ENCODE results near the gene B3GALT5.

The B3GALT5 gene

DNA sequence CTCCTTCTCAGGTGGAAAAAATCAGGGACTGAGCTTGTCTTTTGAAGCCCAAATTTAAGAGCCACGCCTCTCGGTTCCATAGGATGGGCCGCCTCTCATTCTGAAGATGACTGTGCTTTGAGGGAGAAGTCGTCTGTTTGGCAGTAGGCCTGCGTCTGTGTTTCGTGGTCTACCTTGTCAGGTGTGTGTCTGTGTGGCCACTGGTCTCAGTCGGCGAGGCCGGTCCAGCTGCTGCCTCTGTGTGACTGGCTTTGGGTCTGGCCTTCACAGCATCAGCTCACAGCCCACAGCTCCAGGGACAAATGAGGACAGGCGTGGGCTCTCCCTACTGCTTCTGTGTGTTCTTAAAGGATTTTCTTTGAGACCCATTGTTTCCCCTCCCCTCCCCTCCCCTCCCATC, 50.3 kb downstream of the B3GALT5 start:
- no peak overlapping the region for H3K27ac ChIP-seq
- TF ChIP-seq, protein P1, sequence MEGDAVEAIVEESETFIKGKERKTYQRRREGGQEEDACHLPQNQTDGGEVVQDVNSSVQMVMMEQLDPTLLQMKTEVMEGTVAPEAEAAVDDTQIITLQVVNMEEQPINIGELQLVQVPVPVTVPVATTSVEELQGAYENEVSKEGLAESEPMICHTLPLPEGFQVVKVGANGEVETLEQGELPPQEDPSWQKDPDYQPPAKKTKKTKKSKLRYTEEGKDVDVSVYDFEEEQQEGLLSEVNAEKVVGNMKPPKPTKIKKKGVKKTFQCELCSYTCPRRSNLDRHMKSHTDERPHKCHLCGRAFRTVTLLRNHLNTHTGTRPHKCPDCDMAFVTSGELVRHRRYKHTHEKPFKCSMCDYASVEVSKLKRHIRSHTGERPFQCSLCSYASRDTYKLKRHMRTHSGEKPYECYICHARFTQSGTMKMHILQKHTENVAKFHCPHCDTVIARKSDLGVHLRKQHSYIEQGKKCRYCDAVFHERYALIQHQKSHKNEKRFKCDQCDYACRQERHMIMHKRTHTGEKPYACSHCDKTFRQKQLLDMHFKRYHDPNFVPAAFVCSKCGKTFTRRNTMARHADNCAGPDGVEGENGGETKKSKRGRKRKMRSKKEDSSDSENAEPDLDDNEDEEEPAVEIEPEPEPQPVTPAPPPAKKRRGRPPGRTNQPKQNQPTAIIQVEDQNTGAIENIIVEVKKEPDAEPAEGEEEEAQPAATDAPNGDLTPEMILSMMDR (IDR thresholded peaks at IDR 0.05), result no peak
- H3K9me3 ChIP-seq, result no peaks in the 10 kb centered on the region
- peaks cover 35% of the 10 kb centered on the region for H3K27me3 ChIP-seq
- H3K4me1 ChIP-seq (ENCODE audit: control insufficient read depth in 1 of 2, insufficient read depth in 1 of 2, low read depth in 1 of 2, low read length in 1 of 2), result no peaks in the 10 kb centered on the region
- no peak overlapping the region for H3K4me3 ChIP-seq (ENCODE audit: low read depth in 1 of 2, low read length in 1 of 2)
- H3K36me3 ChIP-seq, result no peaks in the 10 kb centered on the region

DNA sequence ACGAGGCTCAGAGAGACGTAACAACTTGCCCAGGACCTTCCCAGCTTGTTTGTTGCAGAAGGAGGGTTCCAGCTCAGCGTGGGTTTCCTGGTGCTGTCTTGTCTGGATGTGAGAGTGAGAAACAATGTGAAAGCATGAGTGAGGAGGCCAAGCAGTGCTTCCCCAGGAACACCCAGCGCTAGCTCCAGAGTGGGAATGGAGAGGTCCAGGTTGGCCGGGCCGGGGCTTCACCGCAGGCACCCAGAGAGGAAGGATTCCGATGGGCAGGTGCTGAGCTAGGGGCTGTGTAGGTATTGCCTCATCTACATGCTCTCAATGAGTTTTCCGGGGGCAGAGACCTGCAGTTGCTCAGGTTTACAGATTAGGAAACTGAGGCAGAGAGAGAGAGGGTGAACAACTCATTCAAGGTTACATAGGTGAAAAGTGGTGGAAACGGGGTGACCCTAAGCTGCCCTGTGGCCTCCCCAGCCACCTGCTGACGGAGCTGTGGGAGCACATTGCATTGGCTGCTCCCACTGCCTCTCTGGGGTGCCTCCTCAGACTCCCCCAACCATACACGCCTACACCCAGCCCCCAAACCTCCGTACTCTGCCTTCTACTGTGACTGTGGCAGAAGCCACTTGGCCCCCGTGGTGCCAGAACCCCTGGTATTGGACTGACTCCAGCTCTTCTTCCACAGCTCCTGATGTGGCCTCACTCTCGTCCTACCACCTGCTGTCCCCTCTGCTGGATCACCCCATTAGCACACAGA, 51.2 kb downstream of the B3GALT5 start:
- Histone ChIP-seq H3K4me3 (ENCODE audit: low read depth in 1 of 2, low read length in 1 of 2) (no peak overlapping the region), H3K27ac (no peak overlapping the region), H3K36me3 (no peaks in the 10 kb centered on the region), H3K9me3 (no peaks in the 10 kb centered on the region), H3K4me1 (ENCODE audit: control insufficient read depth in 1 of 2, insufficient read depth in 1 of 2, low read depth in 1 of 2, low read length in 1 of 2) (no peaks in the 10 kb centered on the region), H3K27me3 (peaks cover 26% of the 10 kb centered on the region)
- TF ChIP-seq, protein P1 (IDR thresholded peaks at IDR 0.05), result no peak

DNA sequence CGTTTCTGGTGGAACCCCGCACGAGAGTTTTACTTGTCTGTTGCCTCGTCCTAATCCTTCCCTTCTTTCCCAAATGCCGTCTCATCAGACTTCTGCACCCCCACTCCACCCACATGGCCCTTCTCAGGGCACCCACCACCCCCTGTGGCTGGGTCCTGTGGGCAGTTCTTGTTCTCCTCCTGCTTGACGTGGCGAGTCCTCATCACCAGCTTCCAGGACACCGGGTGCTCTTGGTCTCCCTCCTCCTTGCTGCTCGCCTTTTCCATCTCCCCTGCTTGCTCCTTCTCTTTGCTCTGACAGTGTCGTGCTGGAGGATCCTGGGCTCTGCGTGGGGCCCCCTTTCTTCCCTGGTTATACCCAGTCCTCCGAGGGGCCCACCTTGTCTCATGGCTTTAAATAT, 51.8 kb downstream of the B3GALT5 start:
- H3K36me3 ChIP-seq, result no peaks in the 10 kb centered on the region
- H3K4me1 ChIP-seq (ENCODE audit: control insufficient read depth in 1 of 2, insufficient read depth in 1 of 2, low read depth in 1 of 2, low read length in 1 of 2), result no peaks in the 10 kb centered on the region
- H3K4me3 ChIP-seq (ENCODE audit: low read depth in 1 of 2, low read length in 1 of 2), result no peak overlapping the region
- no peak overlapping the region for H3K27ac ChIP-seq
- H3K9me3 ChIP-seq, result no peaks in the 10 kb centered on the region
- TF ChIP-seq, protein P1 (IDR thresholded peaks at IDR 0.05), result no peak
- H3K27me3 ChIP-seq, result peaks cover 20% of the 10 kb centered on the region

DNA sequence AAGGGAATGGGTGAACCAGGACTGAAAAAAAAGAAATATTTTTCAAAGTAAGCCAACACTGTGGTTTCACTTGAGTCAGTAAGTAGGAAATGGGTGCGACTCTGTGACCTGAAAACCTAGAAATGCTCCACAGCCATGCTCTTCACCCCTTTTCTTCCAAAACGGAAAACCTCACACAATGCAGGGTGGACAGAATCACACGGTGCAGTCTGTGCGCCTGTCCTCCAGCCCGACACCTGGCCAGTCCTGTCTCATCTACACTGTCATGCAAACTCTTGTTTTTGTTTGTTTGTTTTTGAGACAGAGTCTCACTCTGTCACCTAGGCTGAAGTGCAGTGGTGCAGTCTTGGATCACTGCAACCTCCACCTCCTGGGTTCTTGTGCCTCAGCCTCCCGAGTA, 53.3 kb downstream of the B3GALT5 start:
- Histone ChIP-seq H3K9me3 (no peaks in the 10 kb centered on the region), H3K4me1 (ENCODE audit: control insufficient read depth in 1 of 2, insufficient read depth in 1 of 2, low read depth in 1 of 2, low read length in 1 of 2) (no peaks in the 10 kb centered on the region), H3K27ac (no peak overlapping the region), H3K36me3 (no peaks in the 10 kb centered on the region), H3K27me3 (peaks cover 5% of the 10 kb centered on the region), H3K4me3 (ENCODE audit: low read depth in 1 of 2, low read length in 1 of 2) (no peak overlapping the region)
- TF ChIP-seq, protein P1 (IDR thresholded peaks at IDR 0.05), result no peak

DNA sequence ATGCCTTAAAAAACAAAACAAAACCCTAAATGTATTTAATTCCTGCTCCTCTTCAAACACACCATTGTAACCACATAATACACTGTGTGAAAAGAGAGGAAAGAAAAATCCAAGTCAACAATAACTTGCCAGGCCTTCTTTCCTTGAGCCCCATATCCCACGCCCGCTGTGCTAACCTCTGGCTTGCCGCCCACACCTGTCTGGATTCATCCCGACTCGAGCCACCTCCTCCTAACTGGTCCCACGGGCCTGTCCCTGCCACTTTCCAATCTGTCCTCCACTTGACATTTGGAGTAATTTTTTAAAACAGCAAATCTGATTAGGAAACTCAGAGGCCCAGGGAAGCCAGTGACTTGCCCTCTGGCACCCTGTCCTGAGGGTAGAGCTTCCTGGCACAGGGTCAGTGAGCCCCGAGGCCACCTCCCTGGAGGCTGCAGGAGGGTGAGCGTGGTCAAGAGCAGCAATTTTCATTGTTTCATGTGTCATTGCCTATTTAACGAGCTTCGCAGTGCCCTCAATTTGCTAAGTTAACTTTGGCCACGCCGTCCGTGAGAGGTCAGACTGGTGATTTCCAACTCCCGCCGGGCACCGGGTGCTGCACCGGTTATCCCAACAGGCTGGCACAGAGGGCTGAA, 54.1 kb downstream of the B3GALT5 start:
- no peaks in the 10 kb centered on the region for H3K27me3 ChIP-seq
- no peak overlapping the region for H3K4me3 ChIP-seq (ENCODE audit: low read depth in 1 of 2, low read length in 1 of 2)
- no peaks in the 10 kb centered on the region for H3K9me3 ChIP-seq
- no peaks in the 10 kb centered on the region for H3K36me3 ChIP-seq
- TF ChIP-seq, protein P1 (IDR thresholded peaks at IDR 0.05), result no peak
- no peak overlapping the region for H3K27ac ChIP-seq
- H3K4me1 ChIP-seq (ENCODE audit: control insufficient read depth in 1 of 2, insufficient read depth in 1 of 2, low read depth in 1 of 2, low read length in 1 of 2), result no peaks in the 10 kb centered on the region

Measured in neutrophil (primary cell).